ENCODE data around the gene BABAM2.

BABAM2 gene

DNA sequence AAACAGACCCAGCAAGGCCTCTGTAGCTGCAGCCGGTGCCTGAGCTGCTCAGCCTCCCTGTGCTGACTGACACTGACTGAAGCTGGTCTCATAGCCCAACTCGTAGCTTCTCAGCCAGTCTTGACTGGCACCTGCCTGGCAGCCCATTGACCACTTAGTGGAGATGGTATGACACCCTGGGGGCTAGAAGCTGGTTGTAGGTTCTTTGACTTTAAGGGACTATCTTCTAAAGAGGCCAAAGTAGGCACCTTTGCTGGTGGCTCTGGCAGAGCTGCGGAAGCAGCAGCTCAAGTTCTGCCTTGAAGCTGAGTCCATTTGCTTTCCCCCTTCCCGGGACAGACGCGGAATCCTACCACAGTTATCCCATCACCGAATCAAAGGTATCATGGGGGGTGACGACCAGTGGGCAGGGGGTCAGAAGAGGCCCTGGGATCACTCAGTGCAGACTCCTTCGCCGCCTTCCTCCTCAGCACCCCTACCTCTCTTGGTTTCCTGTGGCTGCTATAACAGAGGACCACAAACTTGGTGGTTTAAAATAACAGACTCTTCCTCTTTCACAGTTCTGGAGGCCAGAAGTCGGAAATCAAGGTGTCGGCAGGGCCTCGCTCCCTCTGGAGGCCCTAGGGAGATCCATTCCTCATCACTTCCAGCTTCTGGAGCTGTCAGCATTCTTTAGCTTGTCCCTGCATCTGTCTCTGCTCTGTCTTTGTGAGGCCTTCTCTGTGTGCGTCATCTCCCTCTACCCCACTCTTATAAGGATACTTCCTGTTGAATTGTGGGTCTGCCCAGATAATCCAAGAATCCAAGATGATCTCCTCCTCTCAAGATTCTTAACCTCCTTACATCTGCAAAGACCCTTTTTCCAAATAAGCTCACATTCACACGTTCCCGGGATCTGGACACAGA lies 488.4 kb downstream of the BABAM2 start:
- no peak for DNase-seq (ENCODE audit: low spot score)

DNA sequence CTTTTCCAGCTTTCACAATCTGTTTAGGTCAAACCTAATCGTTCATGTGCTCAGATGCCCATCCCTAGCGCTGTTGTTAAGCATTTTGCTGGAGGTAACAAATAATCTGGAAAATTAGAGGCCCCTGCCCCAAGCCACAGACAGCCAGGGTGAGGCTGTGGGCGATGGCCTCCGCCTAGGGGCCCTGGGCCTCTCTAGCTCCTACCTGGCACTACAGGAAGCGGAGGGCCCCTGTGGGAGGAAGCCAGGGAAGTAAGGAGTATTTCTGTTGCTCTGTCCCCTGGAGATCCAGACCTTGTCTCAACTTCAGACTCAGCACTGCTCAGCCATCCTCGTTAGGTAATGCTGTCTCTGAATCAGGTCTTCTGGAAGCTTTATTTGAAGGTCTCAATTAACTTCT lies 489.7 kb downstream of the BABAM2 start:
- no peak for DNase-seq (ENCODE audit: low spot score)

DNA sequence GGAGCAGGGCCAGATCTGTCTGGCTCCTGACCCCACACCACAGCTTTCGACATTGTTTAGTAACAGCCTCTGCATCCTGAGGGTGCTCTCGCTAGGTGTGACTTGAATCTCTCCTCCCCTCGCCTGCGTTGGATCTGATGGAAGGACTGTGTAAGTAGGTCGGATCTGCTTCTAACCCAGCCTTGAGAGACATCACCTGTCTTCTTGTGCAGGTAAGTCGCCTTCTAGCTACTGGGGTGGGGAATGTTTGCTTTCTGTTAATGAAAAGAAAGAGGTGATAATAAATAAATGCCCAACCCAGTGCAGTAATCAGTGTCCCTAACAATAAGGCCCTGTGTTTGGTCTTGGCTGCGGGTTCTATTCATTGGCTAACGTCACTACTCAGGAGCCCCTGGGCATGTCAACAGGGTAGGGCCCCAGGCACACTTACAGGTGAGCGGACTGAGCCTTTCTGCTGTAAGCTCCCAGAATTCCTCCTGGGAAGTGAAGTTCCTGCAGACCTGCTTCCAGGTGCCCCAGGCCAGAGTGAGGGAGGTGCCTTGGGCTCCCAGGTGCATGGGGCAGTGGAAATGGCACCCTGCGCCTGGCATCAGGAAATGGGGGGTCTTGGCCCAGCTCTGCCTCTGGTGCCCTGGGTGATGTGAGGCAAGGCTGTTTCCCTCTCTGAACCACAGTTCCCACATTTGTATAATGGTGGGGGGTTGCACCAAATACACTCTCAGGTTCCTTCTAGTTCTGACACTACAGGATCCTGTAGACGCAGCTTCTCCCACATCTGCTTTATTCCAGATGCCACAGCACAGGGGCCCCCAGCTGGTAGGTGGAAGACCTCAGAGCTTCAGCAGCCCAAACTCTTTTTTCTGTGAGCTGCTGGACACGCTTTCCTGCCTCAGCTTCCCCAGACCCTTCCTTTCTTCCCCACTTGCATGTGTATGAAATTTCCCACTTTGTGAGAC lies 491.0 kb downstream of the BABAM2 start:
- no peak for DNase-seq (ENCODE audit: low spot score)

GRCh38 chr2:28382755-28383154 lies 492.2 kb downstream of the BABAM2 start:
- no peak for DNase-seq (ENCODE audit: low spot score)

- DNase-seq (ENCODE audit: low spot score), result no peak
Measured at GRCh38 chr2:28387082-28387960, 496.8 kb downstream of the BABAM2 start.

Data from CD4-positive, alpha-beta T cell treated with Interleukin-15 for 4 hours (primary cell).